Measurements from ENCODE around the gene NAALADL1. TPM values are rescaled to one million over a fixed set of nuclear protein-coding genes. Genes with fewer than 3 reads are reported as not detected.
A peak's percentile ranks its signal among the peaks of the same experiment; 100 is the strongest.

The NAALADL1 gene
- total RNA-seq, 1 donor from 2014 or later = 21.7 TPM

DNA sequence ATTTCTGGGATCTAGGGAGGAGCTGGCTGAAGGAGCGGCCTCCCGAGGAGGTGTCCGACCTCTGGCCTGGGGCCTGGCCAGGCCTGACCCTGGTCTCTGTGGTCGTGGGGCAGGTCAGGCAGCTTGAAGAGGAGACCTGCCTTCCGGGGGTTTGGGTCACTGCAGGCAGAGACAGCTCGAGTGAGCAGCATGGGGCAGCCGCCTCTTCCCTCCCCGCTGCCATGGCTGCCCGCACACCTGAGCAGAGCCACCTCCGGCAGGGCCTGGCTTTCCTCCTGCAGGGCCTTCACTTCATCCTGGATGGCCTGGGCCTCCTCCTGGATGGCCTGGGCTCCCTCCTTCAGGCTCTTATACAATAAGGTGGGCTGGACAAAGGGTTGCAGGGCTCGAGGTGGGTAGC is 8.0 kb upstream of the NAALADL1 start:
- no peak for DNase-seq (ENCODE audit: low read depth)
- TF ChIP-seq, protein P1, sequence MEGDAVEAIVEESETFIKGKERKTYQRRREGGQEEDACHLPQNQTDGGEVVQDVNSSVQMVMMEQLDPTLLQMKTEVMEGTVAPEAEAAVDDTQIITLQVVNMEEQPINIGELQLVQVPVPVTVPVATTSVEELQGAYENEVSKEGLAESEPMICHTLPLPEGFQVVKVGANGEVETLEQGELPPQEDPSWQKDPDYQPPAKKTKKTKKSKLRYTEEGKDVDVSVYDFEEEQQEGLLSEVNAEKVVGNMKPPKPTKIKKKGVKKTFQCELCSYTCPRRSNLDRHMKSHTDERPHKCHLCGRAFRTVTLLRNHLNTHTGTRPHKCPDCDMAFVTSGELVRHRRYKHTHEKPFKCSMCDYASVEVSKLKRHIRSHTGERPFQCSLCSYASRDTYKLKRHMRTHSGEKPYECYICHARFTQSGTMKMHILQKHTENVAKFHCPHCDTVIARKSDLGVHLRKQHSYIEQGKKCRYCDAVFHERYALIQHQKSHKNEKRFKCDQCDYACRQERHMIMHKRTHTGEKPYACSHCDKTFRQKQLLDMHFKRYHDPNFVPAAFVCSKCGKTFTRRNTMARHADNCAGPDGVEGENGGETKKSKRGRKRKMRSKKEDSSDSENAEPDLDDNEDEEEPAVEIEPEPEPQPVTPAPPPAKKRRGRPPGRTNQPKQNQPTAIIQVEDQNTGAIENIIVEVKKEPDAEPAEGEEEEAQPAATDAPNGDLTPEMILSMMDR (IDR thresholded peaks at IDR 0.05; ENCODE audit: insufficient read depth, low read length, poor library complexity, severe bottlenecking) = no peak
- H3K27me3 ChIP-seq (ENCODE audit: control insufficient read depth, insufficient read depth, low read length) = no peaks in the 10 kb centered on the region
- no peak overlapping the region for H3K4me3 ChIP-seq (ENCODE audit: low read depth, low read length)
- H3K36me3 ChIP-seq (ENCODE audit: control insufficient read depth, insufficient read depth, low read length) = no peaks in the 10 kb centered on the region

DNA sequence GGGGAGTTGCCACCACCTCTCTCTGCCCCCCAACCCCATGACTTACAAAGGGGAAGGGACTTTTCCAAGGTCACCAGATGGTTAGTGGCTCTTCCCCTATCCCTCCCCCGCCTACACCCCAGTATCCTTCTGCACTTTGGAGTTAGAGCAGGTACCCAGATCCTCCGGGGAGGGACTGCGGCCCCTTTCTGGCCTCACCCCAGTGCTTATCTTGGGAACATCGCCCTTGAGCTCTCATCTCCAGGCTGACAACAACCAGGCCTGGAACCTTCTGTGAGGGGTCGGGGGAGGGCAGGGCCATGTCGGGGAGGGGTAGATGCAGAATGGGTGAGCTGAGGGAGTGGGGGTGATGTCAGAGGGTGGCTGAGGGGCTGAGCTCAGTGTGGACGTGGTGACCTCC is 7.5 kb upstream of the NAALADL1 start:
- TF ChIP-seq, protein P1 (IDR thresholded peaks at IDR 0.05; ENCODE audit: insufficient read depth, low read length, poor library complexity, severe bottlenecking) = no peak
- Histone ChIP-seq H3K36me3 (ENCODE audit: control insufficient read depth, insufficient read depth, low read length) (no peaks in the 10 kb centered on the region), H3K27me3 (ENCODE audit: control insufficient read depth, insufficient read depth, low read length) (no peaks in the 10 kb centered on the region), H3K4me3 (ENCODE audit: low read depth, low read length) (no peak overlapping the region)
- no peak for DNase-seq (ENCODE audit: low read depth)

DNA sequence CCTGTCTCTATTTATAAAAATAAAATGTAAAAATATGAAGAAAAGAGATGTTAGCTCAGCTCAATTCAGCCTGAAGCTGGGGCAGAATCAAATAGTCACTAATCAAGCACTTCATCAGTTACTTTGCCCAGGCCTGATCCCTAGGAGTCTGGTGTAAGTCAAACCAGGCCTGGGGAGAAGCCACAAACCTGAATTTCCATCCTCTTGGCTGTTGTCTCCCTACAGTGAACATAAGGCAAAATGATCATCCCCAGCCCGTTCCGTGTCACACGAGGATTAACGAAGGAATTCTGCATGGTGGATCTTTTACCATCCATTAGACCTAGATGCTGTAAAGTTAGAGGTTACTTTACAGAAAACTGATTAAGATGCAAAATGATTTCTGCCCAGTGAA is 6.5 kb upstream of the NAALADL1 start:
- Histone ChIP-seq H3K27me3 (ENCODE audit: control insufficient read depth, insufficient read depth, low read length) (no peaks in the 10 kb centered on the region), H3K36me3 (ENCODE audit: control insufficient read depth, insufficient read depth, low read length) (no peaks in the 10 kb centered on the region), H3K4me3 (ENCODE audit: low read depth, low read length) (no peak overlapping the region)
- TF ChIP-seq, protein P1 (IDR thresholded peaks at IDR 0.05; ENCODE audit: insufficient read depth, low read length, poor library complexity, severe bottlenecking) = no peak
- no peak for DNase-seq (ENCODE audit: low read depth)

DNA sequence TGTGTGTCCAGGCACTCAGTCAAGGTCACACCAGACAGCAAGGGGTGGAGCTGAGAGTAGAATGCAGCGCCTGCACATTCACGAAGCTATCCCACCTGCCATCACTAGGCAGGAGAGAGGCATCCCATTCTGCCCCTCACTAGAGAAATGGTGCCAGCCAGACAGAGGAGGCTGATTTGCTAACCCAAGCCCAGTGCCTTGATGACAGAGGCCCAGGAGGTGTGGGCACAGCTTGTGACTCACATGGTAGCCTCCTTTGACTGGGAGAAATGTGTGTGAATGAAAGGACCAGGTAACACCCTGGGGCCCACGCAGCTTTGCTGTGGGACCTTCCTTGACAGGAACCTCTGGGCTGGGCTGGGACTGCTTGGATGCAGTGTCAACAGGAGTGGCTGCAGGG is 5.2 kb upstream of the NAALADL1 start:
- DNase-seq (ENCODE audit: low read depth) = no peak

DNA sequence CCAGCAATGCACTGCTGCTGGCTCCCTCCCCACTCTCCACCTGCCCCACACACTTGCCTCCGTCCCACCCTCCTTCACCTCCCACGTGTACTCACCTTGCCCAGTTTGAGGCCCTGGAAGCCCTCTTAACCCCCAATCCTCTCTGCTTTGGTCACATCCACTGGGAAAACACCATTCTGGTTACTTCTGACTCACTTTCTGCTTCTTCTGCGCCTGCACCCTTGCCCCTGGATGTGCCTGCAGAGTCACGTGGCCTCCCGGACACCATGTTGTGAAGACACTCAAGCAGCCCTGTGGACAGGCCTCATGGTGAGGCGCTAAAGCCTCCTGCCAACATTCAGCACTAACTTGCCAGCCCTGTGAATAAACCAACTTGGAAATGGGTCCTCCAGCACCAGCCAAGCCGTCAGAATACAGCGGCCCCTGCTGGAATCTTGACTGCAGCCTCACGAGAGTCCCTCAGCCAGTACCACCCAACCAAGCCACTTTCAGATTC is 2.6 kb upstream of the NAALADL1 start:
- TF ChIP-seq, protein P1 (IDR thresholded peaks at IDR 0.05; ENCODE audit: insufficient read depth, low read length, poor library complexity, severe bottlenecking) = peak; percentile 33
- Histone ChIP-seq H3K4me3 (ENCODE audit: low read depth, low read length) (no peak overlapping the region), H3K36me3 (ENCODE audit: control insufficient read depth, insufficient read depth, low read length) (no peaks in the 10 kb centered on the region), H3K27me3 (ENCODE audit: control insufficient read depth, insufficient read depth, low read length) (no peaks in the 10 kb centered on the region)
- no peak for DNase-seq (ENCODE audit: low read depth)

More for the DNA sequence above, 5.2 kb upstream of the NAALADL1 start:
- no peaks in the 10 kb centered on the region for H3K36me3 ChIP-seq (ENCODE audit: control insufficient read depth, insufficient read depth, low read length)
- TF ChIP-seq, protein P1 (IDR thresholded peaks at IDR 0.05; ENCODE audit: insufficient read depth, low read length, poor library complexity, severe bottlenecking) = no peak
- H3K4me3 ChIP-seq (ENCODE audit: low read depth, low read length) = no peak overlapping the region
- no peaks in the 10 kb centered on the region for H3K27me3 ChIP-seq (ENCODE audit: control insufficient read depth, insufficient read depth, low read length)
